Esophagus squamous epithelium (tissue), 5 donors: ENCODE data around the gene ANKRD22. TPM values are rescaled to one million over a fixed set of nuclear protein-coding genes. Genes with fewer than 3 reads are reported as not detected.

Experiments used
- DNase-seq: peaks from one replicate; lab custom pipeline; 2025; lab: John Stamatoyannopoulos, UW
- H3K27ac ChIP-seq, 4 donors: fragments of 200-600 bp; sonication (generic); one replicate each; pipeline ENCODE4 v1.5.1; 2016 to 2019; ENCODE audit warnings: mild to moderate bottlenecking in 1 of 4
- H3K27me3 ChIP-seq, 4 donors: fragments of 200-600 bp; sonication (generic); 1 replicate in 3 of 4; 2 replicates in 1 of 4; pipeline versions ENCODE4 v1.5.1 to v1.6.0; 2017 to 2021; ENCODE audit warnings: antibody characterized with exemption in 1 of 4
- H3K36me3 ChIP-seq, 3 donors: fragments of 200-600 bp; sonication (generic); one replicate each; pipeline ENCODE4 v1.5.1; 2016 to 2019
- H3K4me1 ChIP-seq, 3 donors: fragments of 200-600 bp; sonication (generic); one replicate each; pipeline ENCODE4 v1.5.1; 2017 to 2019
- H3K4me3 ChIP-seq, 4 donors: fragments of 200-600 bp; sonication (generic); 1 replicate in 3 of 4; 2 replicates in 1 of 4; pipeline ENCODE4 v1.5.1; 2016 to 2019; ENCODE audit warnings: mild to moderate bottlenecking in 2 of 4, moderate library complexity in 1 of 4
- H3K9me3 ChIP-seq, 3 donors: fragments of 200-600 bp; sonication (generic); one replicate each; pipeline ENCODE4 v1.5.1; 2016 to 2019
- POLR2A ChIP-seq, 4 donors: fragments of 450-650 bp; IDR thresholded peaks; one replicate each; pipeline ENCODE4 v1.6.1; 2017; ENCODE audit warnings: antibody characterized with exemption in 4 of 4, mild to moderate bottlenecking in 4 of 4, moderate library complexity in 3 of 4
- WGBS, 2 donors: methylation state at CpG; one replicate each; pipeline ENCODE4 v1.1.5; 2018; 5-methylcytosine and 5-hydroxymethylcytosine counted together
- intact Hi-C: fragments of 100-400 bp; cut with DNase I; formaldehyde crosslinking; loops from one replicate; pipeline ENCODE4 v1.15.0; 2022
- total RNA-seq, 4 donors: library from RNA; depleted of rRNA; stranded (reverse); fragments of >200 nt; gene quantifications; one replicate each; pipeline ENCODE4 v1.1.0, GENCODE V29; 2016
- TF ChIP-seq, protein P1 (sequence below), 6 experiments: fragments of 450-650 bp in 4 of 6; fragments of 200-600 bp in 2 of 6; sonication (generic) in 2 of 6; IDR thresholded peaks; one replicate each; pipeline ENCODE4 v1.5.1; 2016 to 2019; ENCODE audit warnings: antibody characterized with exemption in 6 of 6, mild to moderate bottlenecking in 4 of 6, moderate library complexity in 4 of 6
- donor health status: DM: yes; HTN: yes; CAD: no.

ANKRD22 gene
- total RNA-seq, 4 donors from 2014 or later: 26.3 to 43.5 (median 31.5) TPM

- Histone ChIP-seq H3K9me3 (no peaks in the 10 kb centered on the region), H3K36me3 (no peaks in the 10 kb centered on the region), H3K27ac (no peak overlapping the region), H3K4me3 (no peak overlapping the region), H3K4me1 (no peaks in the 10 kb centered on the region), H3K27me3 (peaks cover 0 to 3% (median 0%) of the 10 kb centered on the region in 4 donors)
- intact Hi-C loops: no loop called here
- WGBS, 2 donors: 83% methylated on average over 10 of the region's 10 CpGs
- TF ChIP-seq POLR2A (IDR thresholded peaks at IDR 0.05): no peak
- TF ChIP-seq, protein P1, sequence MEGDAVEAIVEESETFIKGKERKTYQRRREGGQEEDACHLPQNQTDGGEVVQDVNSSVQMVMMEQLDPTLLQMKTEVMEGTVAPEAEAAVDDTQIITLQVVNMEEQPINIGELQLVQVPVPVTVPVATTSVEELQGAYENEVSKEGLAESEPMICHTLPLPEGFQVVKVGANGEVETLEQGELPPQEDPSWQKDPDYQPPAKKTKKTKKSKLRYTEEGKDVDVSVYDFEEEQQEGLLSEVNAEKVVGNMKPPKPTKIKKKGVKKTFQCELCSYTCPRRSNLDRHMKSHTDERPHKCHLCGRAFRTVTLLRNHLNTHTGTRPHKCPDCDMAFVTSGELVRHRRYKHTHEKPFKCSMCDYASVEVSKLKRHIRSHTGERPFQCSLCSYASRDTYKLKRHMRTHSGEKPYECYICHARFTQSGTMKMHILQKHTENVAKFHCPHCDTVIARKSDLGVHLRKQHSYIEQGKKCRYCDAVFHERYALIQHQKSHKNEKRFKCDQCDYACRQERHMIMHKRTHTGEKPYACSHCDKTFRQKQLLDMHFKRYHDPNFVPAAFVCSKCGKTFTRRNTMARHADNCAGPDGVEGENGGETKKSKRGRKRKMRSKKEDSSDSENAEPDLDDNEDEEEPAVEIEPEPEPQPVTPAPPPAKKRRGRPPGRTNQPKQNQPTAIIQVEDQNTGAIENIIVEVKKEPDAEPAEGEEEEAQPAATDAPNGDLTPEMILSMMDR (IDR thresholded peaks at IDR 0.05): no peak
- DNase-seq: no peak
Measured at GRCh38 chr10:88786032-88786770, 65.4 kb downstream of the ANKRD22 start.

GRCh38 chr10:88783724-88784123 lies 67.9 kb downstream of the ANKRD22 start:
- H3K36me3 ChIP-seq: no peaks in the 10 kb centered on the region
- no peak for DNase-seq
- intact Hi-C loops: no loop called here
- no peaks in the 10 kb centered on the region for H3K9me3 ChIP-seq
- H3K4me1 ChIP-seq: no peaks in the 10 kb centered on the region
- H3K27me3 ChIP-seq: peaks cover 0 to 3% (median 0%) of the 10 kb centered on the region in 4 donors
- TF ChIP-seq, protein P1 (IDR thresholded peaks at IDR 0.05): no peak
- TF ChIP-seq POLR2A (IDR thresholded peaks at IDR 0.05): no peak
- H3K27ac ChIP-seq: no peak overlapping the region
- WGBS, 2 donors: 63 to 69% methylated on average over 3 of the region's 3 CpGs
- H3K4me3 ChIP-seq: no peak overlapping the region

- no peaks in the 10 kb centered on the region for H3K36me3 ChIP-seq
- TF ChIP-seq POLR2A (IDR thresholded peaks at IDR 0.05): no peak
- TF ChIP-seq, protein P1 (IDR thresholded peaks at IDR 0.05): no peak
- H3K4me3 ChIP-seq: no peak overlapping the region
- H3K4me1 ChIP-seq: no peaks in the 10 kb centered on the region
- intact Hi-C loops: no loop called here
- no peaks in the 10 kb centered on the region for H3K9me3 ChIP-seq
- DNase-seq: no peak
- H3K27ac ChIP-seq: no peak overlapping the region
- WGBS, 2 donors: 65 to 71% methylated on average over 3 of the region's 3 CpGs
- peaks cover 0 to 3% (median 0%) of the 10 kb centered on the region in 4 donors for H3K27me3 ChIP-seq
Measured at GRCh38 chr10:88782222-88782621, 69.4 kb downstream of the ANKRD22 start.

DNA sequence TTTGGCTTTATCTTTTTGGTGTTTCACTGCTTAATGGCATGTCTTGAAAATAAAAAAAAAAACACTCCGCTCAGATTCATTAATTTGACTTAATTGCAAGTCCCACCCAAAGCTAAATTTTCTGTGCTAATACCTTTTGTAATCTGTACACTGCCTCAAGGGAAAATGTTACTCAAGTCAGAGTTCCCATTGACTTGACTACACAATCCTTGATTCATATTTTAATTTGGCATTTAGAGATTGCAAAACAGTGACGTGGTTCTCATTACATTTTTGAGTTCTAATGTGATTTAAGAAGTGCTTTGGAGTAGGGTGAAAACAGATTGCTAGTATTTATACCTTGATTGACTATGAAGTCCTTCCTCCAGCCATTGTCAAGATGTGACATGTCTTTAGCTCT lies 70.4 kb downstream of the ANKRD22 start:
- H3K9me3 ChIP-seq: no peaks in the 10 kb centered on the region
- H3K4me3 ChIP-seq: no peak overlapping the region
- no peak overlapping the region for H3K27ac ChIP-seq
- intact Hi-C loops: no loop called here
- DNase-seq: no peak
- H3K36me3 ChIP-seq: no peaks in the 10 kb centered on the region
- TF ChIP-seq, protein P1 (IDR thresholded peaks at IDR 0.05): no peak
- TF ChIP-seq POLR2A (IDR thresholded peaks at IDR 0.05): no peak
- H3K4me1 ChIP-seq: no peaks in the 10 kb centered on the region
- peaks cover 0 to 5% (median 1%) of the 10 kb centered on the region in 4 donors for H3K27me3 ChIP-seq
- 23 to 57% methylated on average over 2 of the region's 2 CpGs for WGBS, 2 donors

Other genes with a start within 250 kb of the ANKRD22 start
- gene LIPF, start 187.4 kb downstream of the ANKRD22 start, total RNA-seq: under 1 TPM in 1 of 4 donors, not detected in 3; 0.57 TPM
- 1 to 10 TPM in 3 of 4 donors, not detected in 1; 1.9 to 3.3 (median 2.4) TPM for gene LIPK, start 145.6 kb downstream of the ANKRD22 start, total RNA-seq
- gene LIPN, start 91.8 kb downstream of the ANKRD22 start, total RNA-seq: 1 to 10 TPM in 1 of 4 donors, under 1 TPM in 1, not detected in 2; 0.19 to 2.2 TPM
- gene LIPM, start 49.1 kb downstream of the ANKRD22 start, total RNA-seq: not detected
- gene STAMBPL1, start 28.4 kb upstream of the ANKRD22 start, total RNA-seq: 10 to 100 TPM in 2 of 4 donors, 1 to 10 TPM in 2; 3.5 to 21.0 (median 7.6) TPM
- 1,000 to 10,000 TPM in 1 of 4 donors, 100 to 1,000 TPM in 2, 10 to 100 TPM in 1; 64.6 to 1,343 (median 285) TPM for gene ACTA2, start 100.9 kb upstream of the ANKRD22 start, total RNA-seq
- gene FAS, start 139.0 kb upstream of the ANKRD22 start, total RNA-seq: 10 to 100 TPM; 14.9 to 33.6 (median 19.4) TPM